Measurements from ENCODE around the gene C10orf62.

DNA sequence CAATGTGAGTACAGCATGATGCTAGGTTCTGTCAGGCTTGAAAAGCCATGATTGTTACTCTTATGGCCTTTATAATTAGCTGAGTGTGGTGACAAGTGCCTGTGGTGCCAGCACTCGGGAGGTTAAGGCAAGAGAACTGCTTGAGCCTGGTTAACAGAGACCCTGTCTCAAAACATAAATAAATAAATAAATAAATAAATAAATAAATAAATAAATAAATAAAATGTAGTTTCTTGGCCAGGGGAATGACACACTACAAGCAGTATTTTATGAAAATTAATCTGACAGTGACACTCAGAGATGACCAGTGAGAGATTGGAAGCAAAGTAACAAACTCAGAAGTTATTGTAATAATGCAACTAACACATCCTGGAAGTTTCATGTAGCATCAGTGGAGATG is 46.1 kb downstream of the C10orf62 start:
- TF ChIP-seq POLR2AphosphoS5 (IDR thresholded peaks at IDR 0.05) (no peak), POLR2A (IDR thresholded peaks at IDR 0.05; ENCODE audit: low read depth) (no peak), EP300 (IDR thresholded peaks at IDR 0.05) (no peak)
- TF ChIP-seq, protein P1, sequence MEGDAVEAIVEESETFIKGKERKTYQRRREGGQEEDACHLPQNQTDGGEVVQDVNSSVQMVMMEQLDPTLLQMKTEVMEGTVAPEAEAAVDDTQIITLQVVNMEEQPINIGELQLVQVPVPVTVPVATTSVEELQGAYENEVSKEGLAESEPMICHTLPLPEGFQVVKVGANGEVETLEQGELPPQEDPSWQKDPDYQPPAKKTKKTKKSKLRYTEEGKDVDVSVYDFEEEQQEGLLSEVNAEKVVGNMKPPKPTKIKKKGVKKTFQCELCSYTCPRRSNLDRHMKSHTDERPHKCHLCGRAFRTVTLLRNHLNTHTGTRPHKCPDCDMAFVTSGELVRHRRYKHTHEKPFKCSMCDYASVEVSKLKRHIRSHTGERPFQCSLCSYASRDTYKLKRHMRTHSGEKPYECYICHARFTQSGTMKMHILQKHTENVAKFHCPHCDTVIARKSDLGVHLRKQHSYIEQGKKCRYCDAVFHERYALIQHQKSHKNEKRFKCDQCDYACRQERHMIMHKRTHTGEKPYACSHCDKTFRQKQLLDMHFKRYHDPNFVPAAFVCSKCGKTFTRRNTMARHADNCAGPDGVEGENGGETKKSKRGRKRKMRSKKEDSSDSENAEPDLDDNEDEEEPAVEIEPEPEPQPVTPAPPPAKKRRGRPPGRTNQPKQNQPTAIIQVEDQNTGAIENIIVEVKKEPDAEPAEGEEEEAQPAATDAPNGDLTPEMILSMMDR (IDR thresholded peaks at IDR 0.05), result no peak
